ENCODE results near the gene PPFIA1.

Gene PPFIA1

DNA sequence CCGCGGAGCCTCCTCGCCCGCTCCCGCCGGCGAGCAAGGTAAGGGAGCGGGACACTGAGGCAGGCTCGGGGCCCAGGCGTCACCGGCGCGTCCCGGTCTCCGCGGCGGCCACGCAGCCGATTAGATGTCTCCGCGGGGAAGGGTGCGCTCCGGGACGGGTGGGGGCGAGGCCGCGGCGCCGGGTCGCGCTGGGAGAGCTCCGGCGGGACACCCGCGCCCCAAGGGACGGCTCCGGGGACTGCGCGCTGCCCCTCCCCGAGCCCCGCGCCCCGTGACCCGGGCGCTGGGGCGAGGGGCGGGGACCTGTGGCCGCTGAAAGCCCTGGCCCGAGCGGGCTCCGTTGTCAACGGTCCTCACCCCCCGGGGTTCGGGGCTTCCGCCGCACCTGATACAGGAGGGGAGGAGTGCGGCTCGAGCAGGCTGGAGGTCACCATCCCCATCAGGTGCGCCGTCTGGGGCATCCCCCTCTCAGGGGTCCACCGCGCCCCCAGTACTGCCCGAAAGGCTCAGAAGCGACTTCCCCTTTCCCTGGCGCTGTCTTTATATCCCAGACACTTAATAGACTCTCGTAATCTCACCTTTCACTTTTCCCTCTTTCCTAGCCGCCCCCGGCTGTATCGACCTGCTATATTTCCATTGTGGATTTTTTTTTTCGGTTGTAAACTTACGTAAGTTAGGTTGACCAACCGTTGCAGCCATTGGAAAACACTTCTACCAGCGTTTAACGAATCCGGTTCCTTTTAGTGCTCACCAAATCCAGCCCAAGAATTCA, 573 bp downstream of the PPFIA1 start:
- TF ChIP-seq, protein P1, sequence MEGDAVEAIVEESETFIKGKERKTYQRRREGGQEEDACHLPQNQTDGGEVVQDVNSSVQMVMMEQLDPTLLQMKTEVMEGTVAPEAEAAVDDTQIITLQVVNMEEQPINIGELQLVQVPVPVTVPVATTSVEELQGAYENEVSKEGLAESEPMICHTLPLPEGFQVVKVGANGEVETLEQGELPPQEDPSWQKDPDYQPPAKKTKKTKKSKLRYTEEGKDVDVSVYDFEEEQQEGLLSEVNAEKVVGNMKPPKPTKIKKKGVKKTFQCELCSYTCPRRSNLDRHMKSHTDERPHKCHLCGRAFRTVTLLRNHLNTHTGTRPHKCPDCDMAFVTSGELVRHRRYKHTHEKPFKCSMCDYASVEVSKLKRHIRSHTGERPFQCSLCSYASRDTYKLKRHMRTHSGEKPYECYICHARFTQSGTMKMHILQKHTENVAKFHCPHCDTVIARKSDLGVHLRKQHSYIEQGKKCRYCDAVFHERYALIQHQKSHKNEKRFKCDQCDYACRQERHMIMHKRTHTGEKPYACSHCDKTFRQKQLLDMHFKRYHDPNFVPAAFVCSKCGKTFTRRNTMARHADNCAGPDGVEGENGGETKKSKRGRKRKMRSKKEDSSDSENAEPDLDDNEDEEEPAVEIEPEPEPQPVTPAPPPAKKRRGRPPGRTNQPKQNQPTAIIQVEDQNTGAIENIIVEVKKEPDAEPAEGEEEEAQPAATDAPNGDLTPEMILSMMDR (IDR thresholded peaks at IDR 0.05) = no peak

DNA sequence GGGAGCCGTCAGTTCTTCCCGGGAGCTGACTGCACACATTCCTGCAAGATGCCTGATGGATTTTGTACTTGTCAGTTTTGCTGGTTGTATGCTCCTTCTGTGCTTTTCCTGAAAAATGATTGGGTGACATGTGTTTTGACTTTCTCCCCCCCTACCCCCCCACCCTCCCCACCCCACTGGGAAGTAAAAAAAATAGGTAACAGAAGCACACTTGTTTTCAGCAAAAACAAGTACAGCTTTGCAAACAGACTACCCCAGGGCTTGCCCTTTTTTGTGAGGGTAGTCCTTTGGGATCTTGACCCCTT, 1.1 kb downstream of the PPFIA1 start:
- TF ChIP-seq, protein P1 (IDR thresholded peaks at IDR 0.05) = no peak

DNA sequence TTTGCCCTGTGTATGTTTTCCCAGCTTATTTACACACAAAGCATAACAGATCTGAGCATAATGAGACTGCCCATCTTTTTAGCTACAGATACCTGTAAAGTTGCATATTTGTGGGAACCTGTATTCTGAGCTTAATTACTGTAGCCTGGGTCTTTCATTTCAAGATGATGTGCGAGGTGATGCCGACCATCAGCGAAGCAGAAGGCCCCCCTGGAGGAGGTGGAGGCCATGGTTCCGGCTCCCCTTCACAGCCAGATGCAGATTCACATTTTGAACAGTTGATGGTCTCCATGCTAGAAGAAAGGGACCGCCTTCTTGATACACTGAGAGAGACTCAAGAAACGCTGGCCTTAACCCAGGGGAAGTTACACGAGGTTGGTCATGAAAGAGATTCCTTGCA, 1.5 kb downstream of the PPFIA1 start:
- TF ChIP-seq, protein P1 (IDR thresholded peaks at IDR 0.05) = no peak

DNA sequence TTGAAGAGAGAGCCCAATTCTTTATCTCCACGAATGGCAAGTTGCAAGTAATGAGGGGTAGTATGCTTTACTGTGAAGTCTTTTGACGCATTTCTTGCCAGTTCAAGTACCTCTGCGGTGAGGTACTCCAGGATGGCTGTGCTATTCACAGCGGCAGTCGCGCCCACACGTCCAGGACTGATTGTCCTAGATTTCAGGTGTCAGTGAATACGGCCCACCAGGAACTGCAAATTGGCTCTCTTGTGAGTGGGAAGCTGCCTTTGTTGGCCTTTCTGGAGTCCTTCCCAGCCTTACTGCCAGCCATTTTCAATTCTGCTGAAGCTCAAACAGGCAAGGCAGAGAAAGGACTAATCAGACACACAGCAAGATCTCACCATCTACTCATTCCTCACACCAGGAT, 8.5 kb downstream of the PPFIA1 start:
- TF ChIP-seq, protein P1 (IDR thresholded peaks at IDR 0.05) = no peak

DNA sequence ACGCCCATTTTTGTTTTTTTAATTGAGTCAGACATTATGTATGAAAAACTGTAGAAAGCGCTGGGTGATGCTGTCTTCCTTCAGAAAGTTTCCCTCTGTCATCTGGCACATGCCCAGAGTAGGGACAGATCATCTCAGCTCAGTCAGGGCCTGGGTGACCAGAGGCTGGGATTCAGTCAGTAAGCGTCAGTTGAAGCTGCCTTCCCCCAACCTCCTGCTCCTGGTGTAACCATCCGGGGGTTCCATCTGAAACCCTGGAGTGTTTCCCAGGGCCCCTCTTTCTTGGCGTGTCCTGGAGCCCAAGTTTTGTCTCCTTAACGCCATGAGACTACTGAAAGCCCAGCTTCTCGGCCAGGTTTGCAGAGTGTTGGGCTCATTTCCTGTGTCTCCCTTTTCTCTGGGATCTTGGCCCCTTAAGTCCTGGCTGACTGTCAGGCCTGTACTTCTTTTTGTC, 10.7 kb downstream of the PPFIA1 start:
- TF ChIP-seq, protein P1 (IDR thresholded peaks at IDR 0.05) = no peak

DNA sequence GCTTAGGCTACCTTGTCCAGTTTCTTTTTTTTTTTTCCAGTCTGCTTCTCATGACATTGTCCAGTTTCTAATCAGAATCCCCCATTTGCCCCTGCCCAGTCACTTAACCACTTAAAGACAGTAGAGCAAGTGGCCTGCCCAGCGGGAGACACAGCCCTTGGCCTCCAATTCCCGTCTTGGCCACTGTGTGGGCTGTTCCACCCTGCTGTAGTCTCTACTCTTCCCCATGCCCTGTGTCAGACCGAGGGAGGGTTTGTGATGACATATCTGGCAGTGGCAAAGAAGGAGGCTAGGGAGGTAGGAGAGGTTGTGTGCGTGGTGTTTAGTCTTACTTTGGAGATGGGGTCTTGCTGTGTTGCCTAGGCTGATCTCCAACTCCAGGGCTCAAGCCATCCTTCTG, 11.5 kb downstream of the PPFIA1 start:
- TF ChIP-seq, protein P1 (IDR thresholded peaks at IDR 0.05) = no peak

DNA sequence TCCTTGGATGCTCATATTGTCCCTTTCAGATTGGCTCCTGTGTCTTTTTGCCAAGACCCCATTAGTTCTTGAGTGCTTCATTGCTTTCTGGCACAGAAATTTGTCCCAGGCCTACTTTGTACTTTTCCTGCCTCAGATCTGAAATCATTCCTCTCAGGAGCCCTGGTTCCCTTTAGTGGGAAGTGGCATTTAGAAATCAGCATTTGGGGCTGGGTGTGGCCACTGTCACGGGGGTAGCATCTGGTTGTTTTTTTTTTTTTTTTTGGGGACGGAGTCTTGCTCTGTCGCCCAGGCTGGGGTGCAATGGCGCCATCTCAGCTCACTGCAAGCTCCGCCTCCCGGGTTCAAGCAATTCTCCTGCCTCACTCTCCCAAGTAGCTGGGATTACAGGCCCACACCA, 18.2 kb downstream of the PPFIA1 start:
- TF ChIP-seq, protein P1 (IDR thresholded peaks at IDR 0.05) = no peak

DNA sequence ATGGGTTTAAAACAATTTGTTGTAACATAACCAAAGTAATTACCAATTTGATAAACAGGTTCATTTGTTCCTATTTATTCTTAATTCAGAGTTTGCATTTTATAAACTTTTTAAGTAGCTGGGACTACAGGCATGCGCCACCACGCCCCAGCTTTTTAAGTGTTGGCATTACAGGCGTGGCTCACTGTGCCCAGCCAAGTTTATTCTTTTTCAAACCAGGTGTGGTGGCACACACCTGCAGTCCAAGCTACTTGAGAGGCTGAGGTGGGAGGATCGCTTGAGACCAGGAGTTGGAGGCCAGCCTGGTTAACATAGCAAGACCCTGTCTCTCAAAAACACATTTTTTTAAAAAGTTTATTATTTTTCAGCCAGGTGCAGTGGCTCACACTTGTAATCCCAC, 19.1 kb downstream of the PPFIA1 start:
- TF ChIP-seq, protein P1 (IDR thresholded peaks at IDR 0.05) = no peak
